ENCODE results near the gene PVALEF. TPM values are rescaled to one million over a fixed set of nuclear protein-coding genes. Genes with fewer than 3 reads are reported as not detected.

PVALEF gene
- total and polyA plus RNA-seq, 2 of the 8 experiments (the other 6 are each of a cell fraction or from before 2014, with no cell fraction given) = 0.03 TPM; not detected in 1

GRCh38 chr17:81121841-81122733 lies 43.2 kb upstream of the PVALEF start (continued):
- TF ChIP-seq EZH2 (IDR thresholded peaks at IDR 0.05; ENCODE audit: low read depth, low read length, severe bottlenecking) = peak; percentile 16
- no peak for TF ChIP-seq POLR2A (IDR thresholded peaks at IDR 0.05; ENCODE audit: control extremely low read depth in 1 of 2, low read depth in 2 of 2, low read length in 2 of 2)
- TF ChIP-seq ATF3 (IDR thresholded peaks at IDR 0.05; ENCODE audit: insufficient read depth, low read depth, low read length) = no peak
- peak; percentile 10; the same call in 1 of the 2 replicates for TF ChIP-seq E2F6 (IDR thresholded peaks at IDR 0.05)
- TF ChIP-seq SUZ12 (IDR thresholded peaks at IDR 0.05; ENCODE audit: low read length) = no peak
- TF ChIP-seq SRF (IDR thresholded peaks at IDR 0.05; ENCODE audit: low read depth, low read length) = no peak
